NCI-H345 (cell line): ENCODE measurements around the gene FBXL13.
A peak's percentile ranks its signal among the peaks of the same experiment; 100 is the strongest.
"Not testable (repeated sequence)": the region's sequence is repeated elsewhere in the genome, so short reads cannot be mapped to it uniquely, and the experiment has no call there.

ENCODE experiments used
- DNase-seq: peaks from one replicate; lab custom pipeline; 2025; lab: John Stamatoyannopoulos, UW

FBXL13 gene

GRCh38 chr7:103023578-103023977, 51.0 kb downstream of the FBXL13 start:
- not testable (repeated sequence) for DNase-seq

GRCh38 chr7:103021490-103021889, 53.1 kb downstream of the FBXL13 start:
- not testable (repeated sequence) for DNase-seq

GRCh38 chr7:103020876-103021275, 53.7 kb downstream of the FBXL13 start:
- DNase-seq, result not testable (repeated sequence)

- DNase-seq, result not testable (repeated sequence)
Observed at GRCh38 chr7:103018295-103018694, 56.3 kb downstream of the FBXL13 start.

- DNase-seq, result no peak
Observed at GRCh38 chr7:103011650-103012049, 62.9 kb downstream of the FBXL13 start.

GRCh38 chr7:103010211-103010610, 64.4 kb downstream of the FBXL13 start:
- DNase-seq, result no peak

GRCh38 chr7:103009466-103010185, 65.0 kb downstream of the FBXL13 start:
- DNase-seq, result no peak

GRCh38 chr7:103003004-103003403, 71.6 kb downstream of the FBXL13 start:
- no peak for DNase-seq

- DNase-seq, result no peak
Observed at GRCh38 chr7:103001210-103001609, 73.4 kb downstream of the FBXL13 start.

GRCh38 chr7:102996957-102997356, 77.6 kb downstream of the FBXL13 start:
- DNase-seq, result no peak

- DNase-seq, result not testable (repeated sequence)
Observed at GRCh38 chr7:102995609-102996008, 79.0 kb downstream of the FBXL13 start.

GRCh38 chr7:102994567-102994966, 80.0 kb downstream of the FBXL13 start:
- no peak for DNase-seq

GRCh38 chr7:102993718-102994029, 80.9 kb downstream of the FBXL13 start:
- no peak for DNase-seq

GRCh38 chr7:102992938-102993717, 81.5 kb downstream of the FBXL13 start:
- DNase-seq, result no peak

- no peak for DNase-seq
Observed at GRCh38 chr7:102992509-102992937, 82.1 kb downstream of the FBXL13 start.

- peak; percentile 4 for DNase-seq
Observed at GRCh38 chr7:102991540-102992214, 82.9 kb downstream of the FBXL13 start.

GRCh38 chr7:102991077-102991539, 83.5 kb downstream of the FBXL13 start:
- no peak for DNase-seq

- no peak for DNase-seq
Observed at GRCh38 chr7:102990642-102991041, 84.0 kb downstream of the FBXL13 start.

GRCh38 chr7:102988631-102989560, 85.7 kb downstream of the FBXL13 start:
- DNase-seq, result no peak

- DNase-seq, result no peak
Observed at GRCh38 chr7:102988088-102988487, 86.5 kb downstream of the FBXL13 start.

GRCh38 chr7:102985176-102985783, 89.3 kb downstream of the FBXL13 start:
- no peak for DNase-seq
